ENCODE results near the gene GSTK1. TPM values are rescaled to one million over a fixed set of nuclear protein-coding genes. Genes with fewer than 3 reads are reported as not detected.

Gene GSTK1
- polyA plus RNA-seq, 1 donor (not counting 4 experiments of a cell fraction or from before 2014, with no cell fraction given) = 133 TPM

GRCh38 chr7:143222782-143223181, 40.5 kb upstream of the GSTK1 start:
- TF ChIP-seq CTCF (optimal IDR thresholded peaks at IDR 0.05 in 1 of 3, IDR thresholded peaks at IDR 0.05 in 1 of 3, conservative IDR thresholded peaks at IDR 0.05 in 1 of 3; ENCODE audit: extremely low read depth in 1 of 3, insufficient read depth in 2 of 3, low read length in 3 of 3) = no peak
- TF ChIP-seq EZH2 (IDR thresholded peaks at IDR 0.05; ENCODE audit: low read length) = no peak
- Histone ChIP-seq H3K4me1 (ENCODE audit: control insufficient read depth, extremely low read depth, insufficient read depth, low read length) (no peaks in the 10 kb centered on the region), H3K9me3 (ENCODE audit: control insufficient read depth, low read depth, low read length) (no peaks in the 10 kb centered on the region), H3K36me3 (ENCODE audit: control insufficient read depth in 2 of 2, extremely low read depth in 1 of 2, insufficient read depth in 2 of 2, low read length in 2 of 2) (no peaks in the 10 kb centered on the region), H3K9ac (ENCODE audit: control insufficient read depth, extremely low read depth, insufficient read depth, low read length) (no peak overlapping the region), H3K27me3 (ENCODE audit: control insufficient read depth, extremely low read depth, insufficient read depth, low read length) (peaks cover 11% of the 10 kb centered on the region), H3K79me2 (ENCODE audit: control insufficient read depth, insufficient read depth, low read length) (no peaks in the 10 kb centered on the region), H4K20me1 (ENCODE audit: control insufficient read depth, extremely low read depth, insufficient read depth, low read length) (no peaks in the 10 kb centered on the region), H3K27ac (ENCODE audit: control insufficient read depth, insufficient read depth, low read length) (no peak overlapping the region), H3K9me1 (ENCODE audit: control insufficient read depth, extremely low read depth, insufficient read depth, low read length) (no peaks in the 10 kb centered on the region), H3K4me3 (ENCODE audit: control insufficient read depth in 2 of 3, extremely low read depth in 1 of 3, insufficient read depth in 2 of 3, low read depth in 1 of 3, low read length in 3 of 3) (no peak overlapping the region), H2AFZ (ENCODE audit: control insufficient read depth, low read length) (no peak overlapping the region), H3K4me2 (ENCODE audit: control insufficient read depth, extremely low read depth, insufficient read depth, low read depth, low read length) (no peak overlapping the region)
- FAIRE-seq (no peak), DNase-seq (ENCODE audit: low read depth, low spot score) (no peak)
- dilution Hi-C loops (cut with MboI; ENCODE audit: extremely low pct_ligation_motif_present, low sequenced_read_pairs) = loop anchor here (25.0 kb wide), 1 partner anchor 410 kb away; no protein-coding TSS in a partner anchor

GRCh38 chr7:143223784-143224183, 39.5 kb upstream of the GSTK1 start:
- no peak for DNase-seq (ENCODE audit: low read depth, low spot score)
- no peaks in the 10 kb centered on the region for H4K20me1 ChIP-seq (ENCODE audit: control insufficient read depth, extremely low read depth, insufficient read depth, low read length)
- H3K9ac ChIP-seq (ENCODE audit: control insufficient read depth, extremely low read depth, insufficient read depth, low read length) = no peak overlapping the region
- TF ChIP-seq CTCF (optimal IDR thresholded peaks at IDR 0.05 in 1 of 3, IDR thresholded peaks at IDR 0.05 in 1 of 3, conservative IDR thresholded peaks at IDR 0.05 in 1 of 3; ENCODE audit: extremely low read depth in 1 of 3, insufficient read depth in 2 of 3, low read length in 3 of 3) (no peak), EZH2 (IDR thresholded peaks at IDR 0.05; ENCODE audit: low read length) (no peak)
- H3K4me2 ChIP-seq (ENCODE audit: control insufficient read depth, extremely low read depth, insufficient read depth, low read depth, low read length) = no peak overlapping the region
- no peaks in the 10 kb centered on the region for H3K9me3 ChIP-seq (ENCODE audit: control insufficient read depth, low read depth, low read length)
- peaks cover 11% of the 10 kb centered on the region for H3K27me3 ChIP-seq (ENCODE audit: control insufficient read depth, extremely low read depth, insufficient read depth, low read length)
- H3K79me2 ChIP-seq (ENCODE audit: control insufficient read depth, insufficient read depth, low read length) = no peaks in the 10 kb centered on the region
- dilution Hi-C loops (cut with MboI; ENCODE audit: extremely low pct_ligation_motif_present, low sequenced_read_pairs) = loop anchor here (25.0 kb wide), 1 partner anchor 411 kb away; no protein-coding TSS in a partner anchor
- no peak overlapping the region for H3K27ac ChIP-seq (ENCODE audit: control insufficient read depth, insufficient read depth, low read length)
- no peaks in the 10 kb centered on the region for H3K36me3 ChIP-seq (ENCODE audit: control insufficient read depth in 2 of 2, extremely low read depth in 1 of 2, insufficient read depth in 2 of 2, low read length in 2 of 2)
- H3K4me1 ChIP-seq (ENCODE audit: control insufficient read depth, extremely low read depth, insufficient read depth, low read length) = no peaks in the 10 kb centered on the region
- no peak overlapping the region for H2AFZ ChIP-seq (ENCODE audit: control insufficient read depth, low read length)
- no peaks in the 10 kb centered on the region for H3K9me1 ChIP-seq (ENCODE audit: control insufficient read depth, extremely low read depth, insufficient read depth, low read length)
- no peak for FAIRE-seq
- H3K4me3 ChIP-seq (ENCODE audit: control insufficient read depth in 2 of 3, extremely low read depth in 1 of 3, insufficient read depth in 2 of 3, low read depth in 1 of 3, low read length in 3 of 3) = no peak overlapping the region
